WI38 (cell line): ENCODE results near the gene PCDHA4.

Source experiments
- H3K4me3 ChIP-seq: 2 replicates; pipeline ENCODE4 v1.5.1; 2011; ENCODE audit warnings: low read depth, mild to moderate bottlenecking, control low read depth, low read length
- CTCF ChIP-seq: IDR thresholded peaks from 2 replicates; pipeline ENCODE4 v1.5.1; 2012; ENCODE audit warnings: low read depth, mild to moderate bottlenecking, control low read depth, low read length

Gene PCDHA4

GRCh38 chr5:140855772-140856674 lies 49.2 kb downstream of the PCDHA4 start, which contains the start of gene PCDHA10:
Gene PCDHA10 (plus strand): TSS chr5:140855897. CDS start chr5:140856049, 152 bp downstream.
- H3K4me3 ChIP-seq: no peak within 1 kb of the TSS
- no peak for TF ChIP-seq CTCF

GRCh38 chr5:140857177-140857986 lies 50.5 kb downstream of the PCDHA4 start:
- no peak for TF ChIP-seq CTCF

GRCh38 chr5:140857987-140858240 lies 51.0 kb downstream of the PCDHA4 start:
- no peak overlapping the region for H3K4me3 ChIP-seq
- no peak for TF ChIP-seq CTCF

More at GRCh38 chr5:140857177-140857986, 50.5 kb downstream of the PCDHA4 start:
- no peak overlapping the region for H3K4me3 ChIP-seq

- H3K4me3 ChIP-seq: no peak overlapping the region
- no peak for TF ChIP-seq CTCF
Observed at GRCh38 chr5:140862441-140863295, 55.8 kb downstream of the PCDHA4 start.
